Endometrial microvascular endothelial cells (primary cell): ENCODE measurements around the gene TFPI. TPM values are rescaled to one million over a fixed set of nuclear protein-coding genes. Genes with fewer than 3 reads are reported as not detected.
"Not testable (repeated sequence)": the region's sequence is repeated elsewhere in the genome, so short reads cannot be mapped to it uniquely, and the experiment has no call there.

Experiments used
- in situ Hi-C: cut with HindIII; loops from 2 replicates; pipeline ENCODE4 v1.10.0; 2017; ENCODE audit warnings: low sequenced_read_pairs, low pct_unique_long_range_greater_than_20kb; ENCODE audit errors: inconsistent ontology term
- total RNA-seq: library from RNA; depleted of rRNA; stranded (reverse); fragments of >200 nt; gene quantifications from one replicate; pipeline ENCODE4 v1.2.3, GENCODE V29; 2015; ENCODE audit errors: inconsistent ontology term

Gene TFPI
- total RNA-seq, 1 donor from 2014 or later = 178 TPM

DNA sequence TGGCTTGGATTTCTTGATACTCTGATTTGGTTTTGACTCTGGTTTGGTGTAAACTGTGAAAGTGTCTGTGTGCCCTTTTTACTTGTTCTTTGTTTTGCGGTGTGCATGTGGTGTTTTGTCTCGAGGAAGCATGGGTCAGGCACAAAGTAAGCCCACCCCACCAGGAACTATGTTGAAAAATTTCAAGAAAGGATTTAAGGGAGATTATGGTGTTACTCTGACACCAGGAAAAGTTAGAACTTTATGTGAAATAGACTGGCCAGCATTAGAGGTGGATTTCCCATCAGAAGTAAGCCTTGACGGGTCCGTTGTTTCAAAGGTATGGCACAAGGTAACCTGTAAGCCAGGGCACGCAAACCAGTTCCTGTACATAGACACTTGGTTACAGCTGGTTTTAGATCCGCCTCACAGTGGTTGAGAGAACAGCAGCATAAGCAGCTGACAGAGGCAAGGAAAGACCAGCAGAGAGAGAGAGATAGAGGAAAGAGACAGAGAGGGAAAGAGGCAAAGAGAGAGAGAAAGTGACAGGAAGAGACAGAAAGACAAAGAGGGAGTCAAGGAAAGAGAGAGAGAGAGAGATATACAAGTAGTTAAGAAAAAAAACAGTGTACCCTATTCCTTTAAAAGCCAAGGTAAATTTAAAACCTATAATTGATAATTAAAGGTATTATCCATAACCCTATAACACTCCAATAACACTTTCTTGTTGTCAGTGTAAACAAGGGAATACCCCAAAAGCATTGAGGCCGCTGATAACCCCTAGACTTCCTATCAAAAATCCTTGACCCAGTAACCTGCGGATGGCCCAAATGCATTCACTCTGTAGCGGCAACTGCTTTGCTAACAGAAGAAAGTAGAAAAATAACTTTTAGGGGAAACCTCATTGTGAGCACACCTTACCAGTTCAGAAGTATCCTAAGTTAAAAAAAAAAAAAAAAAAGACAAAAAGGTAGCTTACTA, 42.6 kb downstream of the TFPI start:
- in situ Hi-C loops = no loop called here

GRCh38 chr2:187510419-187511355, 43.5 kb downstream of the TFPI start:
- in situ Hi-C loops = not testable (repeated sequence)

DNA sequence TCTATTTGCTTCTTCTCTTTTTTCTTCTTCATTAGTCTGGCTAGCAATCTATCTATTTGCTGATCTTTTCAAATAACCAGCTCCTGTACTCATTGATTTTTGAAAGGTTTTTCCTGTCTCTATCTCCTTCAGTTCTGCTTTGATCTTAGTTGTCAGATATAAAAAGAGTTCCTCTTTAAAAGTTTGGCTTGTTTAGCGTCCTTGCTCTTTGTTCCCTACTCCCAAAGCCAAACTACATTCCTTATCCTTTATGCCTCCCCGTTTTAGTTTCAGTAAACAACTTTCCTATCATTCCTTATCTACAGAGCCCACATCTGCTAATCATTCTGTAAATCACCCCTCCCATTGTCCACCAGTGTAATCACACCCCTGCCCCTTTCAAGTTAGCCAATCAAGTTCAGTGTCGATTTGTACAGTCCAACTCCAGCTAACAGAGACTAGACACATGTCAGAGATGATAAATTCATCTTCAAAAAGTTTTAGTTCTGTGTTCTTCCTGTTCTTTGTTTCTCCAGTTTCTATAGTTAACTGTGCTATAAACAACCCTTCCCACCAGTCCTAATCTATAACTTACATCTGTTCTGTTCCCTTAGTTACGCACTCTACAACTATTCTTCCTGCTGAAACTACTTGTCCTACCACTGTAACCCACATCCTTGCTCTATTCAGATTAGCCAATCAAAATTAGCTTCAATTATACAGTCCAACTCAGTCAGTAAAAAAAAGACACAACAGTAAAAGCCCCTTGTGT, 44.4 kb downstream of the TFPI start:
- in situ Hi-C loops = loop anchor here (10.0 kb wide), 1 partner anchor 75 kb away; no protein-coding TSS in a partner anchor

- in situ Hi-C loops = loop anchor here (10.0 kb wide), 1 partner anchor 78 kb away; no protein-coding TSS in a partner anchor
Observed at GRCh38 chr2:187506416-187506815, 47.8 kb downstream of the TFPI start.

- in situ Hi-C loops = loop anchor here (10.0 kb wide), 1 partner anchor 80 kb away; no protein-coding TSS in a partner anchor
Observed at GRCh38 chr2:187505065-187505672, 49.1 kb downstream of the TFPI start.

- in situ Hi-C loops = loop anchor here (10.0 kb wide), 1 partner anchor 80 kb away; no protein-coding TSS in a partner anchor
Observed at GRCh38 chr2:187504312-187504921, 49.8 kb downstream of the TFPI start.

- in situ Hi-C loops = loop anchor here (10.0 kb wide), 1 partner anchor 81 kb away; no protein-coding TSS in a partner anchor
Observed at GRCh38 chr2:187503700-187504099, 50.5 kb downstream of the TFPI start.

DNA sequence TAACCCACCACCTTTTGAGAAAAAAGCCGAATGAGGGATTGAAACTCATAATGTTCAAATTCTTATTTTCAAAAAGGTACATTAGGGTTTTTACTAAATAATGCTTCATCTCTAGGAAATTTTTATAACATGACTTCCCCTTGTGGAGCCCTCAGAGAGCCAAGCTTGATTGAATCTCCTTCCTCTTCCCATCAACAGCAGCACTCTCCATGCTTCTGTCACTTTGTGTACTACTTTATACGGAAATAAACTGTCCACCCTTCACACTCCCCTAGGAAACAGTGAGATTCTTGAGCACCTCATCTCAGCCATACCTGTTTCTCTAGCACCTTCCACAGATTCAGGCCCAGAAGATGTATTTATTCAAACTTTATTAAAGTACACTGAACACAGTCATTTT, 51.8 kb downstream of the TFPI start:
- in situ Hi-C loops = loop anchor here (10.0 kb wide), 1 partner anchor 82 kb away; no protein-coding TSS in a partner anchor

- in situ Hi-C loops = loop anchor here (10.0 kb wide), 1 partner anchor 84 kb away; no protein-coding TSS in a partner anchor
Observed at GRCh38 chr2:187500585-187501359, 53.5 kb downstream of the TFPI start.

- in situ Hi-C loops = loop anchor here (10.0 kb wide), 1 partner anchor 85 kb away; no protein-coding TSS in a partner anchor
Observed at GRCh38 chr2:187499941-187500532, 54.2 kb downstream of the TFPI start.

DNA sequence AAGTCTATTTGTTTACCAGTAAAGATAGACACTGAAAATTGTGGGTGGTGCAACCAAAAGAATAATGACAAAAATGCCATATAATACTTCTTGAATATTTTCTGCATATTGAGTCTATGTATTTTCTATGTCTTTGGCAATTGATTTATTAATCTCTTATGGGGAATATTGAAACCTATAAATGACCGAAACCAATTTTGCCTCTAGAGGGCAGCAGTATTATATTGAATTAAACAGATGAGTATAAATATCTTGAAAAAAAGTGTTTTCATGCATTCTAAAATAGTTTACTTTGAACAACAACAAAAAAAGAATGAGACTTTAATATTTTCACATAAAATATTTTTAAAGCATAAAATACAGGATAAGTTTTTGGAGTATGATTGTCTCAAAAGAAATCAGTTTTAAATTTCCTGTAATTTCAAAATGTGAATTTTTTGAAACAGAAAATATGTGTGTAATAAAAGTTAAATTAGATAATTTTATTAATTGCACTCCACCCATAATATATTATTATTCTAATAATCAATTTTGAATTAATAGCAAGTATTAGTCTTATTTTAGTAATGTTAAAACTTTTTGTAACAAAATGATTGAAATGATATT, 56.3 kb downstream of the TFPI start:
- in situ Hi-C loops = no loop called here

DNA sequence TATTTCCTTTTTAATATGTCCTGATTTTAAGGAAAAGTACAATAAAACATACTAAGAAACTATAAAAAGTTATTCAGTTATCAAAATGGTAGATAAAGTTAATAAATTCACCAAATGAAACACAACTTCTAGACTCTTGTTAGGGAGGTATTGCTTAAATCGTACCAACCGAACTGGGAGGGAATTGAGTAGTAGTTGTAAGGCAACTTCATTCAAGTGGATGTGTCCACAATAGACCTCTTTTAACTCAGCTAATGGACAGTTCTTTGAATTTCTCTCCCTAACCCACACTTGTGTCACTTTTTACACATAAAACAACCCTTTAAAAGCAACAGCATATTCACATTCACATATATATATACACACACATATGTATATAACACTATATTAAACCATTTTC, 57.1 kb downstream of the TFPI start:
- in situ Hi-C loops = no loop called here

- in situ Hi-C loops = no loop called here
Observed at GRCh38 chr2:187495324-187495723, 58.9 kb downstream of the TFPI start.

GRCh38 chr2:187493877-187494568, 60.2 kb downstream of the TFPI start:
- in situ Hi-C loops = no loop called here

- in situ Hi-C loops = no loop called here
Observed at GRCh38 chr2:187493180-187493579, 61.1 kb downstream of the TFPI start.

- in situ Hi-C loops = no loop called here
Observed at GRCh38 chr2:187486241-187486640, 68.0 kb downstream of the TFPI start.
